Pons (tissue), 1 donor: Measurements from ENCODE around the gene RXFP3.

Experiments used
- DNase-seq: peaks from one replicate; pipeline ENCODE4 v3.0.0-alpha.2; 2016; ENCODE audit warnings: low spot score

The RXFP3 gene

GRCh38 chr5:33981408-33982162 is 45.4 kb downstream of the RXFP3 start:
- DNase-seq = no peak

GRCh38 chr5:33984178-33984577 is 48.0 kb downstream of the RXFP3 start:
- no peak for DNase-seq

GRCh38 chr5:33984671-33985124 is 48.5 kb downstream of the RXFP3 start, which contains the start of gene SLC45A2:
SLC45A2 (minus strand) TSS chr5:33984693; CDS start chr5:33984583, 110 bp downstream.
- no peak for DNase-seq

GRCh38 chr5:33985447-33985846 is 49.3 kb downstream of the RXFP3 start:
- DNase-seq = no peak
